ENCODE results near the gene SEPTIN11.

The SEPTIN11 gene

GRCh38 chr4:76943790-76944189 lies 5.8 kb upstream of the SEPTIN11 start:
- Mint-ChIP-seq H3K27me3 (no peaks in the 10 kb centered on the region), H3K4me3 (no peak overlapping the region), H3K27ac (no peak overlapping the region), H3K9me3 (peaks cover 3% of the 10 kb centered on the region), H3K36me3 (peaks cover 2% of the 10 kb centered on the region), H3K4me1 (peaks cover 6% of the 10 kb centered on the region)
- DNase-seq (ENCODE audit: low spot score in 2 of 2) (no peak), ATAC-seq (ENCODE audit: low read depth) (no peak)

GRCh38 chr4:76947369-76947768 lies 2.2 kb upstream of the SEPTIN11 start:
- H3K27ac Mint-ChIP-seq = no peak overlapping the region
- DNase-seq (ENCODE audit: low spot score in 2 of 2) (no peak), ATAC-seq (ENCODE audit: low read depth) (no peak)
- H3K4me1 Mint-ChIP-seq = peaks cover 15% of the 10 kb centered on the region
- no peaks in the 10 kb centered on the region for H3K9me3 Mint-ChIP-seq
- no peak overlapping the region for H3K4me3 Mint-ChIP-seq
- H3K27me3 Mint-ChIP-seq = no peaks in the 10 kb centered on the region
- peaks cover 2% of the 10 kb centered on the region for H3K36me3 Mint-ChIP-seq

- Mint-ChIP-seq H3K27ac (peak overlapping the region; percentile 66), H3K4me1 (peaks cover 15% of the 10 kb centered on the region), H3K36me3 (no peaks in the 10 kb centered on the region), H3K27me3 (no peaks in the 10 kb centered on the region), H3K4me3 (peak overlapping the region; percentile 91), H3K9me3 (no peaks in the 10 kb centered on the region)
- DNase-seq (ENCODE audit: low spot score in 2 of 2) (peak; percentile 64 to 65), ATAC-seq (ENCODE audit: low read depth) (peak; percentile 65)
These were observed 893 bp upstream of the SEPTIN11 start for GRCh38 chr4:76948443-76949275.

- DNase-seq (ENCODE audit: low spot score in 2 of 2) (peak; percentile 23 to 37), ATAC-seq (ENCODE audit: low read depth) (peak; percentile 24)
- H3K4me3 Mint-ChIP-seq = peak overlapping the region; percentile 91
- no peaks in the 10 kb centered on the region for H3K36me3 Mint-ChIP-seq
- no peaks in the 10 kb centered on the region for H3K27me3 Mint-ChIP-seq
- peaks cover 18% of the 10 kb centered on the region for H3K4me1 Mint-ChIP-seq
- no peaks in the 10 kb centered on the region for H3K9me3 Mint-ChIP-seq
- peak overlapping the region; percentile 24 for H3K27ac Mint-ChIP-seq
These were observed 752 bp downstream of the SEPTIN11 start for GRCh38 chr4:76950052-76950955.

- peak overlapping the region; percentile 24 for H3K27ac Mint-ChIP-seq
- no peaks in the 10 kb centered on the region for H3K9me3 Mint-ChIP-seq
- H3K4me1 Mint-ChIP-seq = peaks cover 18% of the 10 kb centered on the region
- peak; percentile 1 to 12 for DNase-seq (ENCODE audit: low spot score in 2 of 2)
- H3K27me3 Mint-ChIP-seq = no peaks in the 10 kb centered on the region
- peak overlapping the region; percentile 91 for H3K4me3 Mint-ChIP-seq
- no peak for ATAC-seq (ENCODE audit: low read depth)
- no peaks in the 10 kb centered on the region for H3K36me3 Mint-ChIP-seq
These were observed 1.6 kb downstream of the SEPTIN11 start for GRCh38 chr4:76950956-76951671.

GRCh38 chr4:76951672-76952010 lies 2.1 kb downstream of the SEPTIN11 start:
- H3K27ac Mint-ChIP-seq = no peak overlapping the region
- H3K27me3 Mint-ChIP-seq = no peaks in the 10 kb centered on the region
- no peaks in the 10 kb centered on the region for H3K36me3 Mint-ChIP-seq

GRCh38 chr4:76952071-76952470 lies 2.5 kb downstream of the SEPTIN11 start:
- Mint-ChIP-seq H3K27ac (no peak overlapping the region), H3K9me3 (no peaks in the 10 kb centered on the region), H3K4me1 (peaks cover 18% of the 10 kb centered on the region), H3K27me3 (no peaks in the 10 kb centered on the region), H3K36me3 (no peaks in the 10 kb centered on the region), H3K4me3 (peak overlapping the region; percentile 14)
- no peak for DNase-seq (ENCODE audit: low spot score in 2 of 2)
- no peak for ATAC-seq (ENCODE audit: low read depth)

More at GRCh38 chr4:76951672-76952010, 2.1 kb downstream of the SEPTIN11 start:
- ATAC-seq (ENCODE audit: low read depth) (no peak), DNase-seq (ENCODE audit: low spot score in 2 of 2) (no peak)
- Mint-ChIP-seq H3K4me1 (peaks cover 18% of the 10 kb centered on the region), H3K4me3 (peak overlapping the region; percentile 91), H3K9me3 (no peaks in the 10 kb centered on the region)

GRCh38 chr4:76952656-76953582 lies 3.4 kb downstream of the SEPTIN11 start:
- Mint-ChIP-seq H3K27me3 (no peaks in the 10 kb centered on the region), H3K4me3 (no peak overlapping the region), H3K27ac (no peak overlapping the region), H3K36me3 (no peaks in the 10 kb centered on the region), H3K9me3 (no peaks in the 10 kb centered on the region), H3K4me1 (peaks cover 18% of the 10 kb centered on the region)
- ATAC-seq (ENCODE audit: low read depth) (no peak), DNase-seq (ENCODE audit: low spot score in 2 of 2) (no peak)

GRCh38 chr4:76953956-76954355 lies 4.4 kb downstream of the SEPTIN11 start:
- Mint-ChIP-seq H3K27me3 (no peaks in the 10 kb centered on the region), H3K9me3 (no peaks in the 10 kb centered on the region), H3K36me3 (no peaks in the 10 kb centered on the region), H3K4me1 (peaks cover 11% of the 10 kb centered on the region), H3K4me3 (no peak overlapping the region), H3K27ac (no peak overlapping the region)
- DNase-seq (ENCODE audit: low spot score in 2 of 2) (no peak), ATAC-seq (ENCODE audit: low read depth) (no peak)

- peaks cover 10% of the 10 kb centered on the region for H3K4me1 Mint-ChIP-seq
- H3K36me3 Mint-ChIP-seq = no peaks in the 10 kb centered on the region
- DNase-seq (ENCODE audit: low spot score in 2 of 2) (no peak), ATAC-seq (ENCODE audit: low read depth) (no peak)
- H3K27ac Mint-ChIP-seq = no peak overlapping the region
- H3K9me3 Mint-ChIP-seq = no peaks in the 10 kb centered on the region
- H3K4me3 Mint-ChIP-seq = no peak overlapping the region
- no peaks in the 10 kb centered on the region for H3K27me3 Mint-ChIP-seq
These were observed 4.9 kb downstream of the SEPTIN11 start for GRCh38 chr4:76954489-76954888.

- Mint-ChIP-seq H3K27ac (no peak overlapping the region), H3K4me1 (peaks cover 10% of the 10 kb centered on the region), H3K36me3 (no peaks in the 10 kb centered on the region), H3K4me3 (no peak overlapping the region), H3K9me3 (no peaks in the 10 kb centered on the region), H3K27me3 (no peaks in the 10 kb centered on the region)
- ATAC-seq (ENCODE audit: low read depth) (no peak), DNase-seq (ENCODE audit: low spot score in 2 of 2) (no peak)
These were observed 5.6 kb downstream of the SEPTIN11 start for GRCh38 chr4:76955182-76955581.

- Mint-ChIP-seq H3K4me3 (no peak overlapping the region), H3K4me1 (peaks cover 7% of the 10 kb centered on the region), H3K27ac (no peak overlapping the region), H3K36me3 (peaks cover 3% of the 10 kb centered on the region), H3K9me3 (no peaks in the 10 kb centered on the region), H3K27me3 (no peaks in the 10 kb centered on the region)
- ATAC-seq (ENCODE audit: low read depth) = no peak
- DNase-seq (ENCODE audit: low spot score in 2 of 2) = no peak
These were observed 7.6 kb downstream of the SEPTIN11 start for GRCh38 chr4:76957004-76957738.
